Suprapubic skin (tissue), 4 donors: Measurements from ENCODE around the gene ZFAND2B.

Experiments used
- CTCF ChIP-seq, 2 donors: fragments of 200-600 bp in 1 of 2; fragments of 450-650 bp in 1 of 2; sonication (generic) in 1 of 2; IDR thresholded peaks; one replicate each; pipeline ENCODE4 v1.5.1; 2016 to 2019; ENCODE audit warnings: antibody characterized with exemption in 2 of 2, mild to moderate bottlenecking in 1 of 2, moderate library complexity in 1 of 2
- EP300 ChIP-seq: sonication (generic); formaldehyde crosslinking; IDR thresholded peaks from one replicate; pipeline ENCODE4 v1.6.1; 2017; ENCODE audit warnings: antibody characterized with exemption
- POLR2A ChIP-seq, 2 donors: fragments of 450-650 bp; IDR thresholded peaks; one replicate each; pipeline ENCODE4 v1.6.1; 2017; ENCODE audit warnings: antibody characterized with exemption in 2 of 2, mild to moderate bottlenecking in 2 of 2, moderate library complexity in 2 of 2
- POLR2AphosphoS5 ChIP-seq, 3 donors: sonication (generic); formaldehyde crosslinking; IDR thresholded peaks; one replicate each; pipeline ENCODE4 v1.6.1; 2017; ENCODE audit warnings: antibody characterized with exemption in 3 of 3

- TF ChIP-seq CTCF (IDR thresholded peaks at IDR 0.05): no peak
- no peak for TF ChIP-seq POLR2A (IDR thresholded peaks at IDR 0.05)
- no peak for TF ChIP-seq POLR2AphosphoS5 (IDR thresholded peaks at IDR 0.05)
- no peak for TF ChIP-seq EP300
Observed at GRCh38 chr2:219184121-219184520, 22.5 kb upstream of the ZFAND2B start.
